Smooth muscle cell (in vitro differentiated cells): Measurements from ENCODE around the gene DHTKD1. TPM values are rescaled to one million over a fixed set of nuclear protein-coding genes. Genes with fewer than 3 reads are reported as not detected.

Experiments
- DNase-seq: peaks from one replicate; lab custom pipeline; 2025; ENCODE audit not compliant: unreplicated experiment; lab: John Stamatoyannopoulos, UW
- H2AFZ ChIP-seq: fragments of 200-600 bp; sonication (generic); 2 replicates; pipeline ENCODE4 v1.6.0; 2016; ENCODE audit warnings: antibody characterized with exemption, low read depth, mild to moderate bottlenecking
- H3F3A ChIP-seq: fragments of 200-600 bp; sonication (generic); 2 replicates; pipeline ENCODE4 v1.6.0; 2017; ENCODE audit warnings: antibody characterized with exemption, low read depth
- H3K27ac ChIP-seq: fragments of 200-600 bp; sonication (generic); 2 replicates; pipeline ENCODE4 v1.5.1; 2016; ENCODE audit warnings: low read depth, mild to moderate bottlenecking
- H3K27me3 ChIP-seq: fragments of 200-600 bp; sonication (generic); 2 replicates; pipeline ENCODE4 v1.6.1; 2016; ENCODE audit warnings: low read depth, mild to moderate bottlenecking
- H3K36me3 ChIP-seq: fragments of 200-600 bp; sonication (generic); 2 replicates; pipeline ENCODE4 v1.5.1; 2016; ENCODE audit warnings: low read depth
- H3K4me1 ChIP-seq: fragments of 200-600 bp; sonication (generic); 2 replicates; pipeline ENCODE4 v1.5.1; 2016; ENCODE audit warnings: low read depth
- H3K4me2 ChIP-seq: fragments of 200-600 bp; sonication (generic); 2 replicates; pipeline ENCODE4 v1.6.0; 2016; ENCODE audit warnings: mild to moderate bottlenecking
- H3K4me3 ChIP-seq: fragments of 200-600 bp; sonication (generic); 2 replicates; pipeline ENCODE4 v1.5.1; 2016; ENCODE audit warnings: mild to moderate bottlenecking
- H3K79me2 ChIP-seq: fragments of 200-600 bp; sonication (generic); 2 replicates; pipeline ENCODE4 v1.6.0; 2016; ENCODE audit warnings: low read depth, mild to moderate bottlenecking
- H3K9ac ChIP-seq: fragments of 200-600 bp; sonication (generic); 2 replicates; pipeline ENCODE4 v1.6.0; 2016; ENCODE audit warnings: low read depth
- H3K9me3 ChIP-seq: fragments of 200-600 bp; sonication (generic); replicated peaks from 2 replicates; pipeline ENCODE4 v1.5.1; 2016; ENCODE audit warnings: low read depth
- H4K20me1 ChIP-seq: fragments of 200-600 bp; sonication (generic); 2 replicates; pipeline ENCODE4 v1.6.0; 2016; ENCODE audit warnings: low read depth
- CTCF ChIP-seq: fragments of 200-600 bp; sonication (generic); IDR thresholded peaks from 2 replicates; pipeline ENCODE4 v1.5.1; 2017; ENCODE audit warnings: borderline replicate concordance, mild to moderate bottlenecking, antibody characterized with exemption; ENCODE audit not compliant: insufficient read depth, poor library complexity, severe bottlenecking
- WGBS: methylation state at CpG from one replicate; pipeline ENCODE4 v1.1.7; 2016; ENCODE audit warnings: low lambda C conversion rate; 5-methylcytosine and 5-hydroxymethylcytosine counted together
- polyA plus RNA-seq: library from polyadenylated mRNA; unstranded; fragments of >200 nt; fragmentation: Nextera tagmentation; extraction: Ambion mirVana; gene quantifications from 2 replicates; pipeline ENCODE4 v1.2.1, GENCODE V29; 2016
- total RNA-seq: library from RNA; depleted of rRNA; stranded (reverse); fragments of >200 nt; gene quantifications from 2 replicates; pipeline ENCODE4 v1.2.3, GENCODE V29; 2014

The DHTKD1 gene
- total and polyA plus RNA-seq, 2 experiments from 2014 or later: 9.4 to 16.9 TPM

DNA sequence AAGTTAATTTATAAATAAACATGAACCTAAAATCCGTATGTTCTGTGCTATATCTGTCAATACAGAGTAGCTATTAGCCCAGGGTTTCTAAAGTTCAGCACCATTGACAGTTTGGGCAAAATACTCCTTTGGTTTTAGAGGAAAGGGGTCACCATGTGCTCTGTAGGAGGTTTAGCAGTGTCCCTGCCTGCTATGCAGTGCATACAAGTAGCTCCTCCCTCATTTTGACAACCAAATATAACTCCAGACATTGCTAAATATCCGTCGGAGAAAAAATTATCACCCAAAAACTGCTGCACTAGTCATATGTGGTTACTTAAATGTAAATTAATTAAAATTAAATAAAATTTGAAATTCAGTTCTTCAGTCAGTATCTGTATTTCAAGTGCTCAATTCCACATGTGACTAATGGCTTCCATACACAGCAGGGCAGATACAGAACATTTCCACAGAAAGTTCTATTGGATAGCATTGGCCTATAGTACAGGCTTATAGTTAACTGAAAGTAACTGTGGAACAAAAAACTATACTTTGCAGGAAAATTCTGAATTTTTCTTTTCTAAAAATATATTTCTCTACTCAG lies 32.6 kb upstream of the DHTKD1 start:
- Histone ChIP-seq H3K27me3 (no peaks in the 10 kb centered on the region), H3K4me2 (no peak overlapping the region), H3K36me3 (peaks cover 13% of the 10 kb centered on the region), H3K9ac (no peak overlapping the region), H2AFZ (no peak overlapping the region), H3K27ac (no peak overlapping the region), H3F3A (no peaks in the 10 kb centered on the region), H3K9me3 (no peaks in the 10 kb centered on the region), H3K4me1 (peaks cover 3% of the 10 kb centered on the region), H4K20me1 (peaks cover 47% of the 10 kb centered on the region), H3K4me3 (no peak overlapping the region), H3K79me2 (peaks cover 86% of the 10 kb centered on the region)
- WGBS: 98% methylated on average over 3 of the region's 3 CpGs
- DNase-seq: no peak
- TF ChIP-seq CTCF: no peak

- peak overlapping the region; percentile 99 for H2AFZ ChIP-seq
- no peaks in the 10 kb centered on the region for H3F3A ChIP-seq
- H3K4me3 ChIP-seq: peak overlapping the region; percentile 99
- peak; percentile 18 for DNase-seq
- H4K20me1 ChIP-seq: peaks cover 27% of the 10 kb centered on the region
- H3K79me2 ChIP-seq: peaks cover 56% of the 10 kb centered on the region
- no peaks in the 10 kb centered on the region for H3K9me3 ChIP-seq
- H3K4me1 ChIP-seq: peaks cover 12% of the 10 kb centered on the region
- no peak for TF ChIP-seq CTCF
- H3K4me2 ChIP-seq: peak overlapping the region; percentile 99
- peak overlapping the region; percentile 100 for H3K9ac ChIP-seq
- 3% methylated on average over 14 of the region's 26 CpGs for WGBS
- no peaks in the 10 kb centered on the region for H3K36me3 ChIP-seq
- H3K27me3 ChIP-seq: no peaks in the 10 kb centered on the region
- peak overlapping the region; percentile 99 for H3K27ac ChIP-seq
Measured at GRCh38 chr10:12041766-12042408, 26.9 kb upstream of the DHTKD1 start.

GRCh38 chr10:12042409-12042796 lies 26.4 kb upstream of the DHTKD1 start:
- H3K4me2 ChIP-seq: peak overlapping the region; percentile 99
- H2AFZ ChIP-seq: peak overlapping the region; percentile 99
- peak; percentile 59 for DNase-seq
- H3K4me1 ChIP-seq: peaks cover 12% of the 10 kb centered on the region
- no peaks in the 10 kb centered on the region for H3K36me3 ChIP-seq
- H3K9me3 ChIP-seq: no peaks in the 10 kb centered on the region
- H3K27me3 ChIP-seq: no peaks in the 10 kb centered on the region
- H3F3A ChIP-seq: no peaks in the 10 kb centered on the region
- under 1% methylated on average over 27 of the region's 31 CpGs for WGBS
- H3K79me2 ChIP-seq: peaks cover 51% of the 10 kb centered on the region
- peak overlapping the region; percentile 99 for H3K27ac ChIP-seq
- no peak for TF ChIP-seq CTCF
- H3K9ac ChIP-seq: peak overlapping the region; percentile 100
- peaks cover 23% of the 10 kb centered on the region for H4K20me1 ChIP-seq
- H3K4me3 ChIP-seq: peak overlapping the region; percentile 99
